GM13977 (cell line): ENCODE results near the gene NUPR1.

ENCODE experiments used
- DNase-seq: peaks from one replicate; pipeline ENCODE4 v3.0.0; 2012; ENCODE audit warnings: low spot score
- CTCF ChIP-seq: IDR thresholded peaks from 2 replicates; pipeline ENCODE4 v1.5.1; 2012; ENCODE audit warnings: mild to moderate bottlenecking, control low read depth; ENCODE audit not compliant: insufficient read depth; ENCODE audit errors: extremely low read depth, missing control alignments
- in situ Hi-C: fragments of 300-500 bp; cut with MboI; formaldehyde crosslinking; loops from one replicate; pipeline ENCODE4 v1.12.0; 2022; ENCODE audit warnings: low sequenced_read_pairs, low pct_unique_long_range_greater_than_20kb, mixed read lengths, inconsistent platforms; ENCODE audit not compliant: unreplicated experiment

Gene NUPR1

DNA sequence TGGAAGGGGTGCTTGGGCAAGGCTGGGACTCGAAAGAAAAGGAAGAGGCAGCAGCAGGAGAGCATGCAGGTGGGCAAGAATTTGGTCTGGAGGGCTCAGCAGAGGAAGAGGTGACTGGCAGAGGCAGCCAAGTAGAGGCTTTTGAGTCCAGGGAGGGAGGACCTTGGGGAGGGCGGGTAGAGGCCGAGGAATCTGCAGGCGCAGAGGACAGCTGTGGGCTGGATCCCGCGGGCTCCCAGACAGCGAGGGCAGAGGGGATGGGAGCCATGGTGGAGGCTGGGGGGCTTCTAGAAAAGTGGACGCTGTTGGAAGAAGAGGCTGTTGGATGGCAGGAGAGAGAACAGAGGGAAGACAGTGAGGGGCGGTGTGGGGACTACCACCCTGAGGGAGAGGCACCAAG is 41.4 kb downstream of the NUPR1 start:
- no peak for TF ChIP-seq CTCF
- in situ Hi-C loops = no loop called here
- DNase-seq = peak; percentile 12

DNA sequence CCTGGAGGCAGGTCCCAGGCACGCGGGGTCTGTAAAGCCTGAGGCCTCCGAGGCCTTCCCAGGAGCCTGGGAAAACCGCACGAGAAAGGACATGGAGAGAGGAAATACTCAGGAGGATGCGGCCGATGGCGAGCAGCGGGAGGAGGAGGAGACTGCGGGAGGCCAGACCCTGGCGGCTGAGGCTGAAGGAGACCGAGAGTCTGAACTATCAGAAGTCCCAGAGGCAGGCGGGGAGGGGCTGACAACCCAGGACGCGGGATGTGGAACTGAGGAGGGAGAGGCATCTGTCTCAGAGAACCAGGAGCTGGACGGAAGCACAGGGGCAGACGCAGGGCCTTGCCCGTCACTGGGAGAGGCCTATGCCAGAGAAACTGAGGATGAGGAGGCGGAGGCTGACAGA is 41.9 kb downstream of the NUPR1 start:
- no peak for DNase-seq
- in situ Hi-C loops = no loop called here
- no peak for TF ChIP-seq CTCF

- no peak for TF ChIP-seq CTCF
- in situ Hi-C loops = no loop called here
- DNase-seq = peak; percentile 10
Measured at GRCh38 chr16:28495795-28496749, 42.7 kb downstream of the NUPR1 start.

- peak; percentile 8 for DNase-seq
- no peak for TF ChIP-seq CTCF
Measured at GRCh38 chr16:28495098-28495793, 43.5 kb downstream of the NUPR1 start.

GRCh38 chr16:28494121-28494851 is 44.5 kb downstream of the NUPR1 start, which contains the start of gene APOBR:
TSS of gene APOBR (plus strand) at chr16:28494643. CDS start at chr16:28494682, 39 bp downstream.
- peak; percentile 89 for DNase-seq
- in situ Hi-C loops = no loop called here
- TF ChIP-seq CTCF = no peak

More at GRCh38 chr16:28495098-28495793, 43.5 kb downstream of the NUPR1 start:
- in situ Hi-C loops = no loop called here

DNA sequence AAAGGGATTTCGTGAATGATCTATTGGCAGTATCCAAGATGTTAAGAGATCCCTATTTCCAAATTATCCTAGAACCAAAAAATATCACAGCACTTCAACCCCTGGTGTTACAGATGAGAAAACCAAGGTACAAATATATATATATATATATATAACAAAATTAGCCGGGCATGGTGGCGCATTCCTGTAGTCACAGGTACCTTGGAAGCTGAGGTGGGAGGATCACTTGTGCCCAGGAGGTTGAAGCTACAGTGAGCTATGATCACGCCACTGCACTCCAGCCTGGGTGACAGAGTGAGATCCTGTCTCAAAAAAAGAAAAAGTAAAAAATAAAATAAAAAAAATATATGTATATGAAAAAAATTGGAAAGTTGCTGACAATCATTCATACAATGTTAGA is 46.3 kb downstream of the NUPR1 start:
- in situ Hi-C loops = no loop called here

More for the DNA sequence above, 46.3 kb downstream of the NUPR1 start:
- TF ChIP-seq CTCF = no peak
- DNase-seq = no peak
